ENCODE data around the gene CLDN14.

DNA sequence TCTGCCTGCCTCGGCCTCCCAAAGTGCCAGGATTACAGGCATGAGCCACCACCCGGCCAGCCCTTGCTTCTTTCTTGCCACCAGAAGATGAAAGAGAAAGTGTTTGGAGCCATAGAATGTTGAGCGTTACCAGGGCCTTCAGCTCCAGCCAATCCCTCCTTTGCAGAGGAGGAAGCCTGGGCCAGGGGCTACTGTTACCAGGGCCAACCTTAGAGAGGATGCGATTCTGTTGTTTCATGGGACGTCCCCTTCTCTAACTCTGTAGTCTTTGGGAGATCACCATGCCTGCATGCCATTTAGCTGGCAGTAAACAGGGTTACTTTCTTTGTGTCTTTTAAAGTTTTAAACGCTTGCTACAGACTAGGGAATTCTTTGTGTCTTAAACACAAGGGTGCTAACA lies 45.8 kb downstream of the CLDN14 start:
- TF ChIP-seq, protein P1, sequence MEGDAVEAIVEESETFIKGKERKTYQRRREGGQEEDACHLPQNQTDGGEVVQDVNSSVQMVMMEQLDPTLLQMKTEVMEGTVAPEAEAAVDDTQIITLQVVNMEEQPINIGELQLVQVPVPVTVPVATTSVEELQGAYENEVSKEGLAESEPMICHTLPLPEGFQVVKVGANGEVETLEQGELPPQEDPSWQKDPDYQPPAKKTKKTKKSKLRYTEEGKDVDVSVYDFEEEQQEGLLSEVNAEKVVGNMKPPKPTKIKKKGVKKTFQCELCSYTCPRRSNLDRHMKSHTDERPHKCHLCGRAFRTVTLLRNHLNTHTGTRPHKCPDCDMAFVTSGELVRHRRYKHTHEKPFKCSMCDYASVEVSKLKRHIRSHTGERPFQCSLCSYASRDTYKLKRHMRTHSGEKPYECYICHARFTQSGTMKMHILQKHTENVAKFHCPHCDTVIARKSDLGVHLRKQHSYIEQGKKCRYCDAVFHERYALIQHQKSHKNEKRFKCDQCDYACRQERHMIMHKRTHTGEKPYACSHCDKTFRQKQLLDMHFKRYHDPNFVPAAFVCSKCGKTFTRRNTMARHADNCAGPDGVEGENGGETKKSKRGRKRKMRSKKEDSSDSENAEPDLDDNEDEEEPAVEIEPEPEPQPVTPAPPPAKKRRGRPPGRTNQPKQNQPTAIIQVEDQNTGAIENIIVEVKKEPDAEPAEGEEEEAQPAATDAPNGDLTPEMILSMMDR (IDR thresholded peaks at IDR 0.05 in 8 of 11, conservative IDR thresholded peaks at IDR 0.05 in 3 of 11) = no peak
- TF ChIP-seq POLR2AphosphoS5 (IDR thresholded peaks at IDR 0.05) = no peak
